Liver (tissue), 9 donors: Measurements from ENCODE around the gene ADAM10. TPM values are rescaled to one million over a fixed set of nuclear protein-coding genes. Genes with fewer than 3 reads are reported as not detected.

Experiments
- DNase-seq: peaks from one replicate; pipeline ENCODE4 v3.0.0-alpha.2; 2017; ENCODE audit warnings: low spot score
- H3K27ac ChIP-seq, 2 donors: one replicate each; pipeline ENCODE4 v1.7.0; 2013; ENCODE audit warnings: inconsistent platforms in 2 of 2, low read length in 2 of 2, control low read depth in 1 of 2, low read depth in 1 of 2, mild to moderate bottlenecking in 1 of 2
- H3K27me3 ChIP-seq, 4 donors: one replicate each; pipeline versions ENCODE4 v1.6.1 to v1.7.0; 2013; ENCODE audit warnings: low read length in 3 of 4, inconsistent platforms in 1 of 4, mild to moderate bottlenecking in 1 of 4, moderate library complexity in 1 of 4; ENCODE audit not compliant: control insufficient read depth in 4 of 4, insufficient read depth in 4 of 4
- H3K36me3 ChIP-seq, 4 donors: one replicate each; pipeline versions ENCODE4 v1.6.1 to v1.7.0; 2013; ENCODE audit warnings: low read length in 3 of 4, mild to moderate bottlenecking in 3 of 4, low read depth in 1 of 4, moderate library complexity in 1 of 4; ENCODE audit not compliant: control insufficient read depth in 4 of 4, insufficient read depth in 3 of 4
- H3K4me1 ChIP-seq, 4 donors: one replicate each; pipeline versions ENCODE4 v1.6.1 to v1.7.0; 2013; ENCODE audit warnings: low read length in 3 of 4, mild to moderate bottlenecking in 3 of 4, moderate library complexity in 1 of 4; ENCODE audit not compliant: control insufficient read depth in 4 of 4, insufficient read depth in 4 of 4
- H3K4me3 ChIP-seq, 3 donors: one replicate each; pipeline versions ENCODE4 v1.6.1 to v1.7.0; 2013; ENCODE audit warnings: low read length in 3 of 3, control low read depth in 1 of 3, low read depth in 1 of 3, mild to moderate bottlenecking in 1 of 3
- H3K9ac ChIP-seq, 2 donors: one replicate each; pipeline ENCODE4 v1.7.0; 2013; ENCODE audit warnings: low read length in 2 of 2, mild to moderate bottlenecking in 2 of 2, moderate library complexity in 2 of 2, control low read depth in 1 of 2, low read depth in 1 of 2
- H3K9me3 ChIP-seq, 4 donors: one replicate each; pipeline versions ENCODE4 v1.6.1 to v1.7.0; 2013; ENCODE audit warnings: low read length in 3 of 4; ENCODE audit not compliant: control insufficient read depth in 4 of 4
- ATF3 ChIP-seq: IDR thresholded peaks from 2 replicates; pipeline ENCODE4 v1.6.1; 2016; ENCODE audit warnings: antibody characterized with exemption
- CTCF ChIP-seq: fragments of 150-350 bp; IDR thresholded peaks from 2 replicates; pipeline ENCODE4 v1.5.1; 2017; ENCODE audit warnings: improper control_type of control experiment, low read depth, low read length; ENCODE audit not compliant: missing input control
- EGR1 ChIP-seq, 2 donors: IDR thresholded peaks; 2 replicates each; pipeline ENCODE4 v1.6.1; 2016 to 2018; ENCODE audit warnings: antibody characterized with exemption in 2 of 2, low read depth in 2 of 2
- FOXA1 ChIP-seq: IDR thresholded peaks from 2 replicates; pipeline ENCODE4 v1.6.1; 2016; ENCODE audit warnings: antibody characterized with exemption
- FOXA2 ChIP-seq: IDR thresholded peaks from 2 replicates; pipeline ENCODE4 v1.6.1; 2016; ENCODE audit warnings: antibody characterized with exemption
- GABPA ChIP-seq, 2 donors: IDR thresholded peaks in 1 of 2; conservative IDR thresholded peaks in 1 of 2; 2 replicates each; pipeline ENCODE4 v1.6.1; 2016; ENCODE audit warnings: antibody characterized with exemption in 2 of 2, mild to moderate bottlenecking in 1 of 2, moderate library complexity in 1 of 2
- HNF4A ChIP-seq, 2 donors: conservative IDR thresholded peaks; 2 replicates each; pipeline ENCODE4 v1.6.1; 2016; ENCODE audit warnings: antibody characterized with exemption in 2 of 2, mild to moderate bottlenecking in 2 of 2
- HNF4G ChIP-seq: IDR thresholded peaks from 2 replicates; pipeline ENCODE4 v1.6.1; 2016; ENCODE audit warnings: antibody characterized with exemption
- JUND ChIP-seq, 2 donors: IDR thresholded peaks; 2 replicates each; pipeline ENCODE4 v1.6.1; 2016; ENCODE audit warnings: antibody characterized with exemption in 2 of 2
- MAX ChIP-seq: IDR thresholded peaks from 2 replicates; pipeline ENCODE4 v1.6.1; 2016; ENCODE audit warnings: antibody characterized with exemption
- NR2F2 ChIP-seq: IDR thresholded peaks from 2 replicates; pipeline ENCODE4 v1.6.1; 2016; ENCODE audit warnings: antibody characterized with exemption
- RAD21 ChIP-seq, 2 donors: IDR thresholded peaks; 2 replicates each; pipeline ENCODE4 v1.6.1; 2016; ENCODE audit warnings: antibody characterized with exemption in 2 of 2, mild to moderate bottlenecking in 2 of 2
- REST ChIP-seq: IDR thresholded peaks from 2 replicates; pipeline ENCODE4 v1.6.1; 2016; ENCODE audit warnings: antibody characterized with exemption, mild to moderate bottlenecking
- RXRA ChIP-seq, 2 donors: IDR thresholded peaks; 2 replicates each; pipeline ENCODE4 v1.6.1; 2017 to 2018; ENCODE audit warnings: antibody characterized with exemption in 2 of 2, mild to moderate bottlenecking in 1 of 2
- SP1 ChIP-seq: IDR thresholded peaks from 2 replicates; pipeline ENCODE4 v1.6.1; 2018; ENCODE audit warnings: antibody characterized with exemption, mild to moderate bottlenecking
- TAF1 ChIP-seq: conservative IDR thresholded peaks from 2 replicates; pipeline ENCODE4 v1.6.1; 2016; ENCODE audit warnings: antibody characterized with exemption, mild to moderate bottlenecking
- YY1 ChIP-seq: IDR thresholded peaks from 2 replicates; pipeline ENCODE4 v1.6.1; 2016; ENCODE audit warnings: antibody characterized with exemption, mild to moderate bottlenecking
- ZBTB33 ChIP-seq: IDR thresholded peaks from 2 replicates; pipeline ENCODE4 v1.6.1; 2016; ENCODE audit warnings: antibody characterized with exemption
- WGBS: extraction: QIAGEN DNeasy Blood & Tissue Kit; methylation state at CpG from one replicate; pipeline ENCODE4 v1.1.7; 2013; 5-methylcytosine and 5-hydroxymethylcytosine counted together
- polyA plus RNA-seq, 2 donors: library from polyadenylated mRNA; stranded (reverse) in 1 of 2; unstranded in 1 of 2; fragments of 200-250 nt in 1 of 2; fragments of >200 nt in 1 of 2; fragmentation: Nextera tagmentation in 1 of 2; extraction: Ambion mirVana in 1 of 2; gene quantifications; one replicate each; pipeline versions ENCODE4 v1.2.1 to v1.2.3, GENCODE V29; 2013 to 2015
- total RNA-seq, 2 donors: library from RNA; depleted of rRNA; stranded (reverse); fragments of >200 nt; gene quantifications; one replicate each; pipeline ENCODE4 v1.2.3, GENCODE V29; 2014
- donor health status: healthy.
- donor health status: healthy.
- donor health status: healthy.
- donor health status: healthy.
- donor health status: healthy.

The ADAM10 gene
- total and polyA plus RNA-seq, 4 donors = 12.6 to 55.6 (median 34.6) TPM

- Histone ChIP-seq H3K36me3 (peaks cover 0 to 19% (median under 1%) of the 10 kb centered on the region in 4 donors), H3K27ac (no peak overlapping the region), H3K9ac (no peak overlapping the region), H3K27me3 (no peaks in the 10 kb centered on the region), H3K4me1 (no peaks in the 10 kb centered on the region), H3K4me3 (no peak overlapping the region), H3K9me3 (peaks cover 0 to 10% (median 2%) of the 10 kb centered on the region in 4 donors)
- TF ChIP-seq NR2F2 (no peak), MAX (no peak), JUND (IDR thresholded peaks at IDR 0.05) (no peak), TAF1 (no peak), RAD21 (IDR thresholded peaks at IDR 0.05) (no peak), GABPA (IDR thresholded peaks at IDR 0.05 in 1 of 2, conservative IDR thresholded peaks at IDR 0.05 in 1 of 2) (no peak), ATF3 (no peak), HNF4G (no peak), CTCF (no peak), RXRA (IDR thresholded peaks at IDR 0.05) (no peak), FOXA2 (no peak), FOXA1 (no peak), REST (no peak), YY1 (no peak), EGR1 (IDR thresholded peaks at IDR 0.05; ENCODE audit: low read depth in 2 of 2) (no peak), HNF4A (conservative IDR thresholded peaks at IDR 0.05) (no peak), SP1 (no peak)
- no peak for DNase-seq
- WGBS = 89% methylated on average over 6 of the region's 6 CpGs
Measured at GRCh38 chr15:58611731-58612676, 137.5 kb downstream of the ADAM10 start.

- WGBS = 90% methylated on average over 1 of the region's 1 CpG
- Histone ChIP-seq H3K27ac (no peak overlapping the region), H3K27me3 (no peaks in the 10 kb centered on the region), H3K4me3 (no peak overlapping the region), H3K9me3 (no peaks in the 10 kb centered on the region), H3K9ac (no peak overlapping the region), H3K36me3 (peaks cover 0 to 9% (median 0%) of the 10 kb centered on the region in 4 donors), H3K4me1 (peaks cover 0 to 3% (median 0%) of the 10 kb centered on the region in 4 donors)
- DNase-seq = no peak
- TF ChIP-seq GABPA (IDR thresholded peaks at IDR 0.05 in 1 of 2, conservative IDR thresholded peaks at IDR 0.05 in 1 of 2) (no peak), SP1 (no peak), JUND (IDR thresholded peaks at IDR 0.05) (no peak), YY1 (no peak), ATF3 (no peak), TAF1 (no peak), RAD21 (IDR thresholded peaks at IDR 0.05) (no peak), NR2F2 (no peak), EGR1 (IDR thresholded peaks at IDR 0.05; ENCODE audit: low read depth in 2 of 2) (no peak), RXRA (IDR thresholded peaks at IDR 0.05) (no peak), FOXA1 (no peak), CTCF (no peak), HNF4G (no peak), MAX (no peak), FOXA2 (no peak), HNF4A (conservative IDR thresholded peaks at IDR 0.05) (no peak), ZBTB33 (no peak)
Measured at GRCh38 chr15:58608711-58609110, 140.8 kb downstream of the ADAM10 start.
